Tibial nerve (tissue), 4 donors: ENCODE results near the gene SLC9A3. TPM values are rescaled to one million over a fixed set of nuclear protein-coding genes. Genes with fewer than 3 reads are reported as not detected.

Experiments
- DNase-seq, 2 donors: peaks; one replicate each; pipeline ENCODE4 v3.0.0-alpha.2; 2019; ENCODE audit warnings: low spot score in 2 of 2
- H3K27ac ChIP-seq, 4 donors: fragments of 200-600 bp; sonication (generic) in 3 of 4; one replicate each; pipeline ENCODE4 v1.5.1; 2017 to 2019; ENCODE audit warnings: mild to moderate bottlenecking in 1 of 4
- H3K27me3 ChIP-seq, 2 donors: fragments of 200-600 bp; sonication (generic) in 1 of 2; one replicate each; pipeline versions ENCODE4 v1.5.1 to v1.6.0; 2017 to 2019
- H3K36me3 ChIP-seq, 3 donors: fragments of 200-600 bp; sonication (generic); one replicate each; pipeline ENCODE4 v1.5.1; 2018 to 2019
- H3K4me1 ChIP-seq, 4 donors: fragments of 200-600 bp; sonication (generic) in 3 of 4; one replicate each; pipeline ENCODE4 v1.5.1; 2017 to 2019
- H3K4me3 ChIP-seq, 4 donors: fragments of 200-600 bp; sonication (generic) in 3 of 4; one replicate each; pipeline ENCODE4 v1.5.1; 2017 to 2019; ENCODE audit warnings: mild to moderate bottlenecking in 1 of 4, moderate library complexity in 1 of 4
- H3K9me3 ChIP-seq, 4 donors: fragments of 200-600 bp; sonication (generic) in 3 of 4; one replicate each; pipeline ENCODE4 v1.5.1; 2017 to 2019
- CTCF ChIP-seq, 5 experiments: fragments of 200-600 bp in 3 of 5; fragments of 450-650 bp in 2 of 5; sonication (generic) in 3 of 5; IDR thresholded peaks; one replicate each; pipeline ENCODE4 v1.5.1; 2016 to 2019; ENCODE audit warnings: antibody characterized with exemption in 5 of 5, mild to moderate bottlenecking in 3 of 5, moderate library complexity in 2 of 5
- EP300 ChIP-seq, 2 donors: sonication (generic); formaldehyde crosslinking; IDR thresholded peaks; one replicate each; pipeline ENCODE4 v1.6.1; 2017; ENCODE audit warnings: antibody characterized with exemption in 2 of 2, mild to moderate bottlenecking in 1 of 2
- POLR2A ChIP-seq, 2 donors: fragments of 450-650 bp; IDR thresholded peaks; one replicate each; pipeline ENCODE4 v1.6.1; 2017; ENCODE audit warnings: antibody characterized with exemption in 2 of 2, mild to moderate bottlenecking in 2 of 2, moderate library complexity in 2 of 2
- WGBS, 2 donors: methylation state at CpG; one replicate each; pipeline ENCODE4 v1.1.5; 2018; 5-methylcytosine and 5-hydroxymethylcytosine counted together
- total RNA-seq, 4 donors: library from RNA; depleted of rRNA; stranded (reverse); fragments of >200 nt; gene quantifications; one replicate each; pipeline ENCODE4 v1.1.0, GENCODE V29; 2016

The SLC9A3 gene
- total RNA-seq, 4 donors from 2014 or later = 11.4 to 32.7 (median 17.9) TPM

GRCh38 chr5:444226-444625, 80.0 kb downstream of the SLC9A3 start:
- Histone ChIP-seq H3K4me1 (peaks cover 0 to 31% (median 17%) of the 10 kb centered on the region in 4 donors), H3K4me3 (peak overlapping the region in 3 of 4 donors; percentile 86 to 96 (median 93)), H3K27ac (peak overlapping the region in 1 of 4 donors; percentile 95), H3K27me3 (no peaks in the 10 kb centered on the region), H3K9me3 (no peaks in the 10 kb centered on the region), H3K36me3 (peaks cover 0 to 38% (median 22%) of the 10 kb centered on the region in 3 donors)
- no peak for DNase-seq
- TF ChIP-seq CTCF (IDR thresholded peaks at IDR 0.05) (no peak), POLR2A (IDR thresholded peaks at IDR 0.05) (no peak), EP300 (IDR thresholded peaks at IDR 0.05) (no peak)
- WGBS, 2 donors = 78 to 87% methylated on average over 8 of the region's 8 CpGs

GRCh38 chr5:443239-444151, 80.8 kb downstream of the SLC9A3 start:
- peaks cover 0 to 31% (median 17%) of the 10 kb centered on the region in 4 donors for H3K4me1 ChIP-seq
- peaks cover 0 to 31% (median 18%) of the 10 kb centered on the region in 3 donors for H3K36me3 ChIP-seq
- peak overlapping the region; percentile 81 to 96 (median 90) for H3K4me3 ChIP-seq
- H3K27me3 ChIP-seq = no peaks in the 10 kb centered on the region
- no peak for DNase-seq
- peak overlapping the region; percentile 26 to 95 (median 85) for H3K27ac ChIP-seq
- H3K9me3 ChIP-seq = no peaks in the 10 kb centered on the region
- TF ChIP-seq EP300 (IDR thresholded peaks at IDR 0.05) (no peak), CTCF (IDR thresholded peaks at IDR 0.05) (no peak), POLR2A (IDR thresholded peaks at IDR 0.05) (no peak)
- WGBS, 2 donors = 28 to 37% methylated on average over 28 to 35 of the region's 62 CpGs

- 5 to 13% methylated on average over 36 to 67 of the region's 73 CpGs for WGBS, 2 donors
- H3K27ac ChIP-seq = peak within 1 kb of the TSS; percentile 34 to 95 (median 85)
- peak in 1 of 2 donors; percentile 34 for DNase-seq
- no peaks in the 10 kb centered on the region for H3K9me3 ChIP-seq
- peaks cover 0 to 22% (median 9%) of the 10 kb centered on the region in 3 donors for H3K36me3 ChIP-seq
- peaks cover 0 to 31% (median 17%) of the 10 kb centered on the region in 4 donors for H3K4me1 ChIP-seq
- TF ChIP-seq CTCF (IDR thresholded peaks at IDR 0.05) (peak in 1 of 5 experiments; percentile 13), POLR2A (IDR thresholded peaks at IDR 0.05) (peak; percentile 18 to 69), EP300 (IDR thresholded peaks at IDR 0.05) (peak; percentile 57 to 80)
- peaks cover 0 to 3% of the 10 kb centered on the region in 2 donors for H3K27me3 ChIP-seq
- peak within 1 kb of the TSS; percentile 81 to 96 (median 90) for H3K4me3 ChIP-seq
Observed at GRCh38 chr5:442335-443238, 81.7 kb downstream of the SLC9A3 start, which contains the start of gene EXOC3. Gene EXOC3 (plus strand): TSS chr5:443176. CDS start chr5:446206, 3,030 bp downstream.

- Histone ChIP-seq H3K36me3 (peaks cover 0 to 15% (median 3%) of the 10 kb centered on the region in 3 donors), H3K27ac (no peak overlapping the region), H3K4me1 (peaks cover 0 to 31% (median 17%) of the 10 kb centered on the region in 4 donors), H3K27me3 (peaks cover 0 to 9% of the 10 kb centered on the region in 2 donors), H3K4me3 (peak overlapping the region; percentile 81 to 96 (median 90)), H3K9me3 (no peaks in the 10 kb centered on the region)
- WGBS, 2 donors = 82 to 86% methylated on average over 5 of the region's 5 CpGs
- no peak for TF ChIP-seq CTCF (IDR thresholded peaks at IDR 0.05)
- TF ChIP-seq POLR2A (IDR thresholded peaks at IDR 0.05) = no peak
- TF ChIP-seq EP300 (IDR thresholded peaks at IDR 0.05) = no peak
- no peak for DNase-seq
Observed at GRCh38 chr5:441996-442334, 82.3 kb downstream of the SLC9A3 start.
